ENCODE measurements around the gene LHX1. TPM values are rescaled to one million over a fixed set of nuclear protein-coding genes. Genes with fewer than 3 reads are reported as not detected.

Gene LHX1
- total and polyA plus RNA-seq, 10 donors = not detected

GRCh38 chr17:36939802-36940312 lies 2.6 kb downstream of the LHX1 start:
- H3K9me3 ChIP-seq = peaks cover 0 to 4% (median 0%) of the 10 kb centered on the region in 8 donors
- no peak overlapping the region for H3K27ac ChIP-seq
- no peak for DNase-seq
- intact Hi-C loops (cut with DNase I; ENCODE audit: low total_unique reads) = no loop called here
- peaks cover 59 to 100% (median 100%) of the 10 kb centered on the region in 7 donors for H3K27me3 ChIP-seq (replicated peaks in 1 of 7)
- H3K4me1 ChIP-seq = peaks cover 42 to 86% (median 66%) of the 10 kb centered on the region in 6 donors
- WGBS, 5 donors = 5 to 10% (median 7%) methylated on average over 26 of the region's 26 CpGs
- H3K4me3 ChIP-seq = no peak overlapping the region
- H3K36me3 ChIP-seq = no peaks in the 10 kb centered on the region
- TF ChIP-seq POLR2A (IDR thresholded peaks at IDR 0.05) (no peak), CTCF (IDR thresholded peaks at IDR 0.05 in 8 of 11, conservative IDR thresholded peaks at IDR 0.05 in 3 of 11) (no peak), POLR2AphosphoS5 (IDR thresholded peaks at IDR 0.05) (no peak)

- 9 to 16% (median 12%) methylated on average over 23 to 52 of the region's 52 CpGs for WGBS, 5 donors
- Histone ChIP-seq H3K27ac (no peak overlapping the region), H3K9me3 (peaks cover 0 to 4% (median 0%) of the 10 kb centered on the region in 8 donors), H3K27me3 (replicated peaks in 1 of 7) (peaks cover 56 to 100% (median 100%) of the 10 kb centered on the region in 7 donors), H3K36me3 (no peaks in the 10 kb centered on the region), H3K4me1 (peaks cover 39 to 79% (median 59%) of the 10 kb centered on the region in 6 donors), H3K4me3 (no peak overlapping the region)
- intact Hi-C loops (cut with DNase I; ENCODE audit: low total_unique reads) = no loop called here
- TF ChIP-seq POLR2AphosphoS5 (IDR thresholded peaks at IDR 0.05) = no peak
- TF ChIP-seq POLR2A (IDR thresholded peaks at IDR 0.05) = no peak
- no peak for TF ChIP-seq CTCF (IDR thresholded peaks at IDR 0.05 in 8 of 11, conservative IDR thresholded peaks at IDR 0.05 in 3 of 11)
- DNase-seq = no peak
These were observed 3.3 kb downstream of the LHX1 start for GRCh38 chr17:36940313-36941264.

DNA sequence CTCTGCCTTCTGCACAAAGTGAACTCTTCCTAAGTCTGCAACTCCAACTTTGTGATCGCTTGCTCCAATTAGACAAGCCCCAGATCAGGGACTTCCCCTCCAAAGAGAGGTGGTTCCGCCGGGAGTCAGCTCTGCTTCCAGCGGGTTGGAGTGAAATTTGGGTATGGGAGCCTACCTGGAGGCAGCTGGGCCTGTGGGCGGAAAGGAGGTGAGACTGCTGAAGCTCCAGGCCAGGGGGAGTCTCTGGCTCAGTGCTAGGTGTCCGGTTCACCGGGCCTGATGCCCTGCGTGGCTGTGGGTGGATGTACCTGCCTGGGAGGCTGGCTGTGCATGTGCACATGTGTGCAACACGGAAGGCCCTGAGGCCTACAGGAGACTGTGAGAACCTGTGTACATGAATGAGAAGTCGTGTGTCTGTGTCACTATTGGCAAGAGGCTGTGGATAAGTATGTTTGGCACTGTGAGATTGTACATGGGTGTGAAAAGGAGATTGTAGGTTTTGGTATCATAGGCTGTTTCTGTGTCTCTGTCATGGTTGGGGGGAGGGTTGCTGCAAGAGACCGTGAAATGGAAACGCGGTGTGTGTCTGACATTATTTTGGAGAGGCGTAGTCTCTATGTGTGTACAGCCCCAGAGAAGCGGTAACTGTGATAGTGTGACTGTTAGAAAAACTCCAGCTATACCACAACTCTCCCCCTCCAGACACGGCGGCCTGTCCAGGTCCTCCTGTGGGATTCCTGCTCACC lies 4.2 kb downstream of the LHX1 start:
- peaks cover 50 to 100% (median 100%) of the 10 kb centered on the region in 7 donors for H3K27me3 ChIP-seq (replicated peaks in 1 of 7)
- H3K4me3 ChIP-seq = peak overlapping the region in 3 of 8 donors; percentile 6 to 63 (median 35)
- DNase-seq = no peak
- intact Hi-C loops (cut with DNase I; ENCODE audit: low total_unique reads) = no loop called here
- H3K36me3 ChIP-seq = no peaks in the 10 kb centered on the region
- H3K4me1 ChIP-seq = peaks cover 31 to 70% (median 50%) of the 10 kb centered on the region in 6 donors
- TF ChIP-seq POLR2A (IDR thresholded peaks at IDR 0.05) (no peak), CTCF (IDR thresholded peaks at IDR 0.05 in 8 of 11, conservative IDR thresholded peaks at IDR 0.05 in 3 of 11) (no peak), POLR2AphosphoS5 (IDR thresholded peaks at IDR 0.05) (no peak)
- peaks cover 0 to 4% (median 0%) of the 10 kb centered on the region in 8 donors for H3K9me3 ChIP-seq
- 17 to 27% (median 20%) methylated on average over 14 to 17 of the region's 17 CpGs for WGBS, 5 donors
- no peak overlapping the region for H3K27ac ChIP-seq
